Fibroblast of skin of back (primary cell): ENCODE data around the gene STOM.
A peak's percentile ranks its signal among the peaks of the same experiment; 100 is the strongest.
"Not testable (repeated sequence)": the region's sequence is repeated elsewhere in the genome, so short reads cannot be mapped to it uniquely, and the experiment has no call there.

Source experiments
- DNase-seq: peaks from one replicate; pipeline ENCODE4 v3.0.0-alpha.2; 2013

Gene STOM

GRCh38 chr9:121299467-121300282, 70.4 kb downstream of the STOM start:
- DNase-seq: peak; percentile 47

- peak; percentile 72 for DNase-seq
These were observed 71.2 kb downstream of the STOM start for GRCh38 chr9:121298689-121299466.

GRCh38 chr9:121298016-121298538, 72.0 kb downstream of the STOM start:
- no peak for DNase-seq

- DNase-seq: no peak
These were observed 72.7 kb downstream of the STOM start for GRCh38 chr9:121297389-121297788.

- no peak for DNase-seq
These were observed 73.6 kb downstream of the STOM start for GRCh38 chr9:121296213-121297127.

- no peak for DNase-seq
These were observed 74.3 kb downstream of the STOM start for GRCh38 chr9:121295662-121296191.

GRCh38 chr9:121294866-121295661, 75.0 kb downstream of the STOM start:
- DNase-seq: no peak

GRCh38 chr9:121294151-121294743, 75.8 kb downstream of the STOM start:
- DNase-seq: no peak

GRCh38 chr9:121292801-121293241, 77.2 kb downstream of the STOM start:
- DNase-seq: no peak

- DNase-seq: no peak
These were observed 78.0 kb downstream of the STOM start for GRCh38 chr9:121292051-121292450.

GRCh38 chr9:121291536-121291935, 78.5 kb downstream of the STOM start:
- DNase-seq: not testable (repeated sequence)

GRCh38 chr9:121289772-121290370, 80.2 kb downstream of the STOM start:
- no peak for DNase-seq

- peak; percentile 69 for DNase-seq
These were observed 80.9 kb downstream of the STOM start for GRCh38 chr9:121289026-121289771.
